Measurements from ENCODE around the gene ZFAND3. TPM values are rescaled to one million over a fixed set of nuclear protein-coding genes. Genes with fewer than 3 reads are reported as not detected.

Gene ZFAND3
- polyA plus RNA-seq, 1 of the 3 experiments (the other 2 are of a cell fraction), result 16.7 TPM

DNA sequence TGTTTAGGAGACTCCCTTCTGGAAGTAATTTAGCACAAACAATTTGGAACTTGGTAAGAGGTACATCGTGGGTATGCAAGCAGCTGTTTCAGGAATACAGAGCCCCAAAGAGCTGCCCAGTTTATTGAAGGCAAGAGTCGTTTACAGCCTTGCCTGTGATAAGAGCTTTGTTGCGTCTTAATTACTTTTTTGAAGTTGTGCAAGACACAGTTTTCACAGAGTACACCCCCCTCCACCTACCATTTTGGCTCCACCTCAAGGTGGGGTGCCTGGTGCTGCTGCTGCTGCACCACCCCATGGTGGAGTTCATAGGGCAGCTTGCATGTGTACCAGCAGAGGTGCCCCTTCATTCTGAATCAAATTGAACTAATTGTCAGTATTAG, 296.1 kb downstream of the ZFAND3 start (continued):
- TF ChIP-seq, protein P1, sequence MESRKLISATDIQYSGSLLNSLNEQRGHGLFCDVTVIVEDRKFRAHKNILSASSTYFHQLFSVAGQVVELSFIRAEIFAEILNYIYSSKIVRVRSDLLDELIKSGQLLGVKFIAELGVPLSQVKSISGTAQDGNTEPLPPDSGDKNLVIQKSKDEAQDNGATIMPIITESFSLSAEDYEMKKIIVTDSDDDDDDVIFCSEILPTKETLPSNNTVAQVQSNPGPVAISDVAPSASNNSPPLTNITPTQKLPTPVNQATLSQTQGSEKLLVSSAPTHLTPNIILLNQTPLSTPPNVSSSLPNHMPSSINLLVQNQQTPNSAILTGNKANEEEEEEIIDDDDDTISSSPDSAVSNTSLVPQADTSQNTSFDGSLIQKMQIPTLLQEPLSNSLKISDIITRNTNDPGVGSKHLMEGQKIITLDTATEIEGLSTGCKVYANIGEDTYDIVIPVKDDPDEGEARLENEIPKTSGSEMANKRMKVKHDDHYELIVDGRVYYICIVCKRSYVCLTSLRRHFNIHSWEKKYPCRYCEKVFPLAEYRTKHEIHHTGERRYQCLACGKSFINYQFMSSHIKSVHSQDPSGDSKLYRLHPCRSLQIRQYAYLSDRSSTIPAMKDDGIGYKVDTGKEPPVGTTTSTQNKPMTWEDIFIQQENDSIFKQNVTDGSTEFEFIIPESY (IDR thresholded peaks at IDR 0.05; ENCODE audit: borderline replicate concordance, low read depth), result no peak
- no peak for TF ChIP-seq FOXM1 (IDR thresholded peaks at IDR 0.05; ENCODE audit: low read depth)
- TF ChIP-seq SMC3 (IDR thresholded peaks at IDR 0.05; ENCODE audit: low read depth, low read length), result no peak
- no peak for TF ChIP-seq FOXJ3 (CRISPR knock-in tag; IDR thresholded peaks at IDR 0.05)
- TF ChIP-seq, protein P2, sequence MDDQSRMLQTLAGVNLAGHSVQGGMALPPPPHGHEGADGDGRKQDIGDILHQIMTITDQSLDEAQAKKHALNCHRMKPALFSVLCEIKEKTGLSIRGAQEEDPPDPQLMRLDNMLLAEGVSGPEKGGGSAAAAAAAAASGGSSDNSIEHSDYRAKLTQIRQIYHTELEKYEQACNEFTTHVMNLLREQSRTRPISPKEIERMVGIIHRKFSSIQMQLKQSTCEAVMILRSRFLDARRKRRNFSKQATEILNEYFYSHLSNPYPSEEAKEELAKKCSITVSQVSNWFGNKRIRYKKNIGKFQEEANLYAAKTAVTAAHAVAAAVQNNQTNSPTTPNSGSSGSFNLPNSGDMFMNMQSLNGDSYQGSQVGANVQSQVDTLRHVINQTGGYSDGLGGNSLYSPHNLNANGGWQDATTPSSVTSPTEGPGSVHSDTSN (IDR thresholded peaks at IDR 0.05), result no peak
- TF ChIP-seq, protein P3, sequence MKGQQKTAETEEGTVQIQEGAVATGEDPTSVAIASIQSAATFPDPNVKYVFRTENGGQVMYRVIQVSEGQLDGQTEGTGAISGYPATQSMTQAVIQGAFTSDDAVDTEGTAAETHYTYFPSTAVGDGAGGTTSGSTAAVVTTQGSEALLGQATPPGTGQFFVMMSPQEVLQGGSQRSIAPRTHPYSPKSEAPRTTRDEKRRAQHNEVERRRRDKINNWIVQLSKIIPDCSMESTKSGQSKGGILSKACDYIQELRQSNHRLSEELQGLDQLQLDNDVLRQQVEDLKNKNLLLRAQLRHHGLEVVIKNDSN (IDR thresholded peaks at IDR 0.05; ENCODE audit: borderline replicate concordance, low read depth), result no peak

DNA sequence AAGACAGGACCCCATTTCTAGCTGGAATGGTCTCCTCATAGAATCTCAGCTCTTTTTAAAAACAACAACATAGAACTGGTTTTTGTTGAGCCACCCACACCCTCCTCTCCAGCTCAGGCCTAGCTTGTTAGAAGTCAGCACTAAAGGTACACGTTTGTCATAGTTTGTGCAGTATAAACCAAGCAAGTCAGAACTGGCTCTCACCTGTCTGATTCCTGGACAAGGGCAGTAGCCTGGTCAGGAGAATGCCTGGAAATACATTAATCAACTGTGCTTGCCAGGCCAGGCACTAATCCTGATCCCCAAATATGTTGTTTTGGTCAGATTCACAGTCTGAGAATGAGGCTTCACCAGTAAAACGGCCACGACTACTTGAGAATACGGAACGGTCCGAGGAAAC, 296.7 kb downstream of the ZFAND3 start:
- 97% methylated on average over 6 of the region's 6 CpGs for WGBS (ENCODE audit: low lambda C conversion rate)
- Histone ChIP-seq H3K4me3 (ENCODE audit: low read depth in 2 of 2, low read length in 1 of 2) (no peak overlapping the region), H3K9ac (no peak overlapping the region), H3F3A (replicated peaks; ENCODE audit: insufficient read depth) (peaks cover 4% of the 10 kb centered on the region), H2AFZ (ENCODE audit: low read depth) (no peak overlapping the region), H3K79me2 (ENCODE audit: insufficient read depth) (peaks cover 4% of the 10 kb centered on the region; the same call in 1 of the 2 replicates), H3K27me3 (ENCODE audit: insufficient read depth) (no peaks in the 10 kb centered on the region), H3K4me1 (ENCODE audit: control insufficient read depth in 1 of 2, insufficient read depth in 2 of 2, low read depth in 1 of 2, low read length in 1 of 2) (peaks cover 8 to 15% of the 10 kb centered on the region in 2 experiments; a peak in 3 of 4 replicates), H4K20me1 (ENCODE audit: insufficient read depth) (peaks cover 61% of the 10 kb centered on the region), H3K27ac (ENCODE audit: low read depth in 2 of 2, low read length in 1 of 2) (no peak overlapping the region), H3K9me3 (no peaks in the 10 kb centered on the region), H3K9me2 (no peaks in the 10 kb centered on the region), H3K4me2 (no peak overlapping the region), H3K36me3 (replicated peaks in 1 of 2; ENCODE audit: control insufficient read depth in 1 of 2, insufficient read depth in 2 of 2, low read length in 1 of 2) (peaks cover 13 to 15% of the 10 kb centered on the region in 2 experiments)
- TF ChIP-seq, protein P3 (IDR thresholded peaks at IDR 0.05; ENCODE audit: borderline replicate concordance, low read depth), result no peak
- TF ChIP-seq, protein P4, sequence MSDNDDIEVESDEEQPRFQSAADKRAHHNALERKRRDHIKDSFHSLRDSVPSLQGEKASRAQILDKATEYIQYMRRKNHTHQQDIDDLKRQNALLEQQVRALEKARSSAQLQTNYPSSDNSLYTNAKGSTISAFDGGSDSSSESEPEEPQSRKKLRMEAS (IDR thresholded peaks at IDR 0.05; ENCODE audit: low read depth), result no peak
- ChIA-PET POLR2A (no interaction called here), CTCF (interaction anchor here (1.0 to 1.5 kb wide), 2 partner anchors 9 to 11 kb away, joined by 3 to 4 read pairs; no protein-coding TSS in a partner anchor)
- DNase-seq, result no peak

DNA sequence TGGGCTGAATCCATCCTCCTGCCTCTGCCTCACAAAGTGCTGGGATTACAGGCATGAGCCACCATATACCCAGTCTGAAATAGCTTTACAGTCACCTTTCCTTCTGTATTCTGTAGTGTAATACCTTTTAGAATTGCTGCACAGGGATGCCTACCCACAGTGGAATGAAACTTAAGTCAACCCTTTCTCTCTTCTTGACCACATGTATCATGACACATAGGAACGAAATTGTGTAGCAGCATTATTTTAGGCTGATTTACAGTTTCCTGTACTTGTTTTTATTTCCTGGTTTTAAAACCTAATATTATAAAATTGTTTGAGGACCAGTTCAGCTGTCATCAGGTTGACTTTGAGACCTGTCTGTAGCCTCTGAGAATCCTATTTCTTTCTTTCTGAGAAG, 297.8 kb downstream of the ZFAND3 start:
- Histone ChIP-seq H3K27me3 (ENCODE audit: insufficient read depth) (no peaks in the 10 kb centered on the region), H3F3A (replicated peaks; ENCODE audit: insufficient read depth) (peaks cover 4% of the 10 kb centered on the region), H3K4me2 (no peak overlapping the region), H3K4me3 (ENCODE audit: low read depth in 2 of 2, low read length in 1 of 2) (no peak overlapping the region), H4K20me1 (ENCODE audit: insufficient read depth) (peaks cover 59% of the 10 kb centered on the region), H3K27ac (ENCODE audit: low read depth in 2 of 2, low read length in 1 of 2) (no peak overlapping the region), H3K4me1 (ENCODE audit: control insufficient read depth in 1 of 2, insufficient read depth in 2 of 2, low read depth in 1 of 2, low read length in 1 of 2) (peaks cover 5 to 15% of the 10 kb centered on the region in 2 experiments; a peak in 3 of 4 replicates), H3K36me3 (replicated peaks in 1 of 2; ENCODE audit: control insufficient read depth in 1 of 2, insufficient read depth in 2 of 2, low read length in 1 of 2) (peaks cover 18 to 22% of the 10 kb centered on the region in 2 experiments), H3K9ac (no peak overlapping the region), H3K9me3 (no peaks in the 10 kb centered on the region), H3K79me2 (ENCODE audit: insufficient read depth) (0 out of 2 replicates have a peak, but pooled peaks cover 4% of the 10 kb centered on the region), H2AFZ (ENCODE audit: low read depth) (no peak overlapping the region), H3K9me2 (no peaks in the 10 kb centered on the region)
- no peak for TF ChIP-seq TCF12 (IDR thresholded peaks at IDR 0.05)
- no peak for TF ChIP-seq FOXM1 (IDR thresholded peaks at IDR 0.05; ENCODE audit: low read depth)
- no peak for TF ChIP-seq MEF2A (IDR thresholded peaks at IDR 0.05; ENCODE audit: borderline replicate concordance, low read depth)
- TF ChIP-seq EP300 (IDR thresholded peaks at IDR 0.05; ENCODE audit: borderline replicate concordance in 1 of 2, low read depth in 1 of 2, low read length in 1 of 2), result no peak
- TF ChIP-seq FOSL2 (IDR thresholded peaks at IDR 0.05; ENCODE audit: borderline replicate concordance, low read depth), result no peak
- TF ChIP-seq, protein P5, sequence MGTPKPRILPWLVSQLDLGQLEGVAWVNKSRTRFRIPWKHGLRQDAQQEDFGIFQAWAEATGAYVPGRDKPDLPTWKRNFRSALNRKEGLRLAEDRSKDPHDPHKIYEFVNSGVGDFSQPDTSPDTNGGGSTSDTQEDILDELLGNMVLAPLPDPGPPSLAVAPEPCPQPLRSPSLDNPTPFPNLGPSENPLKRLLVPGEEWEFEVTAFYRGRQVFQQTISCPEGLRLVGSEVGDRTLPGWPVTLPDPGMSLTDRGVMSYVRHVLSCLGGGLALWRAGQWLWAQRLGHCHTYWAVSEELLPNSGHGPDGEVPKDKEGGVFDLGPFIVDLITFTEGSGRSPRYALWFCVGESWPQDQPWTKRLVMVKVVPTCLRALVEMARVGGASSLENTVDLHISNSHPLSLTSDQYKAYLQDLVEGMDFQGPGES (IDR thresholded peaks at IDR 0.05; ENCODE audit: low read depth, low read length), result no peak
- no peak for TF ChIP-seq JUND (IDR thresholded peaks at IDR 0.05)
- no peak for TF ChIP-seq GATA2 (CRISPR knock-in tag; IDR thresholded peaks at IDR 0.05)
- 55% methylated on average over 1 of the region's 1 CpG for WGBS (ENCODE audit: low lambda C conversion rate)
- DNase-seq, result no peak
- ChIA-PET POLR2A (no interaction called here), CTCF (interaction anchor here (0.9 to 1.5 kb wide), 2 partner anchors 10 to 377 kb away, joined by 3 to 6 read pairs; no protein-coding TSS in a partner anchor)

Data from SK-N-SH (cell line).